Measurements from ENCODE around the gene IL18RAP. TPM values are rescaled to one million over a fixed set of nuclear protein-coding genes. Genes with fewer than 3 reads are reported as not detected.

The IL18RAP gene
- total and polyA plus RNA-seq, 2 donors (not counting 3 experiments of a cell fraction or from before 2014, with no cell fraction given): 0.03 TPM; not detected in 1

DNA sequence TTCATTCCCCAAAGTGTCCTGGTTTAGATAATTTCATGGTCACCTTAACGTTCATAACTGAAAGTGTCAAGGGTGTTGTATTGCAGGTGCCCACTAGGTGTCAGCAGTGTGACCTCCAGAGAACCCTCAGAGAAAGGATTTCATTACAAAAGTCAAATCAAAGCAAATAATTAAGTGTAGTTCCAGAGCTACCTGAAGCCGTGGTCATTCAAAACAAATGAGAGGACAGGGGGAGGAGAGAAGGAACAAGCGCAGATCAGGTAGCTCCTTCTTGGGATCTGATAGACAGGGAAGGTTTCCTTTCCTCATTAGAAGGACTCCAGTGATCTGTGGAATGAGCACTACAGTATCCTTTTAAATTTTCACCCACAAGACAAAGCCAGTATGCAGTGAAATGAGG is 50.1 kb downstream of the IL18RAP start, which contains the start of gene SLC9A4:
Gene SLC9A4 (plus strand): TSS at position 207 of the 400 bp plus-strand sequence. CDS start 534 bp downstream, outside the sequence.
- intact Hi-C loops (cut with micrococcal nuclease): loop anchor here (1.0 kb wide), 3 partner anchors 119 to 230 kb away; no protein-coding TSS in a partner anchor

DNA sequence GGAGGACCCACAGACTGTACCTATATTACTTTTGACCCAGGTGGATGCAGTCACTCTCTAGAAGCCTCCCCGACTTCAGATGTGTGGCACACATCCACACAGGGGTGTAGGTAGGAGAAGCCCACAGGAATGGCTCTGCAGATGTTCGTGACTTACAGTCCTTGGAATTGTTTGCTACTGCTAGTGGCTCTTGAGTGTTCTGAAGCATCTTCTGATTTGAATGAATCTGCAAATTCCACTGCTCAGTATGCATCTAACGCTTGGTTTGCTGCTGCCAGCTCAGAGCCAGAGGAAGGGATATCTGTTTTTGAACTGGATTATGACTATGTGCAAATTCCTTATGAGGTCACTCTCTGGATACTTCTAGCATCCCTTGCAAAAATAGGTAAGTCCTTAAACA is 50.7 kb downstream of the IL18RAP start:
- Histone ChIP-seq H3K9me1 (replicated peaks; ENCODE audit: control insufficient read depth, extremely low read depth, insufficient read depth, low read length) (no peaks in the 10 kb centered on the region), H3K4me3 (replicated peaks in 1 of 3; ENCODE audit: insufficient read depth in 1 of 3, low read depth in 1 of 3, low read length in 3 of 3) (no peak overlapping the region), H3K79me2 (ENCODE audit: control insufficient read depth, insufficient read depth, low read length) (no peaks in the 10 kb centered on the region), H3K9ac (replicated peaks; ENCODE audit: extremely low read depth, insufficient read depth, low read length) (no peak overlapping the region), H3K36me3 (ENCODE audit: control insufficient read depth in 2 of 2, extremely low read depth in 1 of 2, insufficient read depth in 2 of 2, low read length in 2 of 2) (no peaks in the 10 kb centered on the region), H3K4me2 (ENCODE audit: insufficient read depth, low read length) (no peak overlapping the region), H3K27ac (ENCODE audit: insufficient read depth, low read depth, low read length) (no peak overlapping the region), H4K20me1 (replicated peaks; ENCODE audit: control insufficient read depth, extremely low read depth, insufficient read depth, low read length) (no peaks in the 10 kb centered on the region), H3K27me3 (ENCODE audit: control insufficient read depth in 2 of 2, insufficient read depth in 2 of 2, low read length in 2 of 2) (peaks cover 31 to 49% of the 10 kb centered on the region in 2 experiments), H3K9me3 (replicated peaks; ENCODE audit: control insufficient read depth, insufficient read depth, low read length) (no peaks in the 10 kb centered on the region), H3K4me1 (ENCODE audit: control insufficient read depth, extremely low read depth, insufficient read depth, low read length) (no peaks in the 10 kb centered on the region), H2AFZ (ENCODE audit: low read depth, low read length) (no peak overlapping the region)
- DNase-seq (ENCODE audit: low read depth, low spot score) (no peak), FAIRE-seq (no peak)
- no peak for TF ChIP-seq POLR2AphosphoS5 (IDR thresholded peaks at IDR 0.05; ENCODE audit: insufficient read depth, low read depth, low read length)
- no peak for TF ChIP-seq JUN (IDR thresholded peaks at IDR 0.05; ENCODE audit: borderline replicate concordance, insufficient read depth, insufficient read length, low read depth)
- no peak for TF ChIP-seq GATA2 (IDR thresholded peaks at IDR 0.05; ENCODE audit: insufficient read depth, insufficient read length, low read depth, low read length)
- TF ChIP-seq FOS (IDR thresholded peaks at IDR 0.05; ENCODE audit: borderline replicate concordance, insufficient read depth, low read length): no peak
- peak; percentile 14 for TF ChIP-seq EZH2 (IDR thresholded peaks at IDR 0.05; ENCODE audit: borderline replicate concordance, low read depth, low read length, severe bottlenecking)
- dilution Hi-C loops (cut with MboI; ENCODE audit: extremely low pct_ligation_motif_present, low sequenced_read_pairs) (no loop called here), intact Hi-C loops (cut with micrococcal nuclease) (loop anchor here (1.0 kb wide), 3 partner anchors 119 to 230 kb away; no protein-coding TSS in a partner anchor)
- ChIA-PET POLR2A (no interaction called here), CTCF (interaction anchor here (0.6 to 9.9 kb wide), 36 partner anchors 10 to 332 kb away, joined by 3 to 218 read pairs (median 6); partner anchors contain the start of gene SLC9A2)
- BruUV-seq (replicated peaks): no TSS peak

More for the DNA sequence above, 50.1 kb downstream of the IL18RAP start, which contains the start of gene SLC9A4:
- H3K9ac ChIP-seq (replicated peaks; ENCODE audit: extremely low read depth, insufficient read depth, low read length): no peak within 1 kb of the TSS
- no peak within 1 kb of the TSS for H2AFZ ChIP-seq (ENCODE audit: low read depth, low read length)
- H4K20me1 ChIP-seq (replicated peaks; ENCODE audit: control insufficient read depth, extremely low read depth, insufficient read depth, low read length): no peaks in the 10 kb centered on the region
- H3K4me2 ChIP-seq (ENCODE audit: insufficient read depth, low read length): no peak within 1 kb of the TSS
- CTCF ChIA-PET: interaction anchor here (0.6 to 9.9 kb wide), 39 partner anchors 11 to 333 kb away, joined by 3 to 218 read pairs (median 5); partner anchors contain the start of gene SLC9A2
- no TSS peak for BruUV-seq (replicated peaks)
- dilution Hi-C loops (cut with MboI; ENCODE audit: extremely low pct_ligation_motif_present, low sequenced_read_pairs): no loop called here
- no peaks in the 10 kb centered on the region for H3K79me2 ChIP-seq (ENCODE audit: control insufficient read depth, insufficient read depth, low read length)
- POLR2A ChIA-PET: no interaction called here
- DNase-seq (ENCODE audit: low read depth, low spot score) (peak; percentile 62), FAIRE-seq (peak; percentile 80)
- no peak within 1 kb of the TSS for H3K27ac ChIP-seq (ENCODE audit: insufficient read depth, low read depth, low read length)
- H3K4me1 ChIP-seq (ENCODE audit: control insufficient read depth, extremely low read depth, insufficient read depth, low read length): no peaks in the 10 kb centered on the region
- no peak within 1 kb of the TSS for H3K4me3 ChIP-seq (replicated peaks in 1 of 3; ENCODE audit: insufficient read depth in 1 of 3, low read depth in 1 of 3, low read length in 3 of 3)
- peaks cover 31 to 49% of the 10 kb centered on the region in 2 experiments for H3K27me3 ChIP-seq (ENCODE audit: control insufficient read depth in 2 of 2, insufficient read depth in 2 of 2, low read length in 2 of 2)
- no peaks in the 10 kb centered on the region for H3K9me3 ChIP-seq (replicated peaks; ENCODE audit: control insufficient read depth, insufficient read depth, low read length)
- H3K36me3 ChIP-seq (ENCODE audit: control insufficient read depth in 2 of 2, extremely low read depth in 1 of 2, insufficient read depth in 2 of 2, low read length in 2 of 2): no peaks in the 10 kb centered on the region
- H3K9me1 ChIP-seq (replicated peaks; ENCODE audit: control insufficient read depth, extremely low read depth, insufficient read depth, low read length): no peaks in the 10 kb centered on the region
- peak; percentile 39 for TF ChIP-seq EZH2 (IDR thresholded peaks at IDR 0.05; ENCODE audit: borderline replicate concordance, low read depth, low read length, severe bottlenecking)
- TF ChIP-seq, protein P1, sequence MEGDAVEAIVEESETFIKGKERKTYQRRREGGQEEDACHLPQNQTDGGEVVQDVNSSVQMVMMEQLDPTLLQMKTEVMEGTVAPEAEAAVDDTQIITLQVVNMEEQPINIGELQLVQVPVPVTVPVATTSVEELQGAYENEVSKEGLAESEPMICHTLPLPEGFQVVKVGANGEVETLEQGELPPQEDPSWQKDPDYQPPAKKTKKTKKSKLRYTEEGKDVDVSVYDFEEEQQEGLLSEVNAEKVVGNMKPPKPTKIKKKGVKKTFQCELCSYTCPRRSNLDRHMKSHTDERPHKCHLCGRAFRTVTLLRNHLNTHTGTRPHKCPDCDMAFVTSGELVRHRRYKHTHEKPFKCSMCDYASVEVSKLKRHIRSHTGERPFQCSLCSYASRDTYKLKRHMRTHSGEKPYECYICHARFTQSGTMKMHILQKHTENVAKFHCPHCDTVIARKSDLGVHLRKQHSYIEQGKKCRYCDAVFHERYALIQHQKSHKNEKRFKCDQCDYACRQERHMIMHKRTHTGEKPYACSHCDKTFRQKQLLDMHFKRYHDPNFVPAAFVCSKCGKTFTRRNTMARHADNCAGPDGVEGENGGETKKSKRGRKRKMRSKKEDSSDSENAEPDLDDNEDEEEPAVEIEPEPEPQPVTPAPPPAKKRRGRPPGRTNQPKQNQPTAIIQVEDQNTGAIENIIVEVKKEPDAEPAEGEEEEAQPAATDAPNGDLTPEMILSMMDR (IDR thresholded peaks at IDR 0.05; ENCODE audit: extremely low read depth in 1 of 2, insufficient read depth in 1 of 2, low read depth in 1 of 2, low read length in 2 of 2): peak; percentile 76 to 80
- TF ChIP-seq POLR2A (IDR thresholded peaks at IDR 0.05; ENCODE audit: low read depth, low read length): no peak

Measured in endothelial cell of umbilical vein (primary cell).